ENCODE data around the gene TRIM44.

TRIM44 gene

DNA sequence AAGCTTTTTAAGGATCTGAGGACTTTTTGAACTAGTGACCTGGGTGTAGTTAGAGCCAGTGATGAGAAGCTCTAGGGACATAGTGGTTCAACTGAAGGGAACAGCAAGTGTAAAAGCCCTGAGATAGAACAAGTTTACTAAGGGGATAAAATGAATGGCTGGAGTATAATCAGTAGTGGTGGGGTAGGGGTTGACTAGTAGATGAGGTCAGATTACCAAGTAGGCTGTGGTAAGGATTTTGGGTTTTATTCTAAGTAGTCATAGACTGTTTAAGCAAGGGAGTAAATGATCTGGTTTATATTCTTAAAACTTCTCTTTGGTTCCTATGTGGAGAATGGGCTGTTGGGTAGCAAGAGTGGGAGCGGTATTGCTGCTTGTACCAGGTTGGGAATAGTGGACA lies 15.3 kb downstream of the TRIM44 start:
- H3K27ac ChIP-seq (ENCODE audit: low read depth, low read length): no peak overlapping the region
- H4K20me1 ChIP-seq (ENCODE audit: low read depth, low read length): no peaks in the 10 kb centered on the region
- no peak overlapping the region for H3K9ac ChIP-seq (ENCODE audit: low read length)
- TF ChIP-seq EZH2phosphoT487 (conservative IDR thresholded peaks at IDR 0.05; ENCODE audit: low read length): no peak
- TF ChIP-seq, protein P1, sequence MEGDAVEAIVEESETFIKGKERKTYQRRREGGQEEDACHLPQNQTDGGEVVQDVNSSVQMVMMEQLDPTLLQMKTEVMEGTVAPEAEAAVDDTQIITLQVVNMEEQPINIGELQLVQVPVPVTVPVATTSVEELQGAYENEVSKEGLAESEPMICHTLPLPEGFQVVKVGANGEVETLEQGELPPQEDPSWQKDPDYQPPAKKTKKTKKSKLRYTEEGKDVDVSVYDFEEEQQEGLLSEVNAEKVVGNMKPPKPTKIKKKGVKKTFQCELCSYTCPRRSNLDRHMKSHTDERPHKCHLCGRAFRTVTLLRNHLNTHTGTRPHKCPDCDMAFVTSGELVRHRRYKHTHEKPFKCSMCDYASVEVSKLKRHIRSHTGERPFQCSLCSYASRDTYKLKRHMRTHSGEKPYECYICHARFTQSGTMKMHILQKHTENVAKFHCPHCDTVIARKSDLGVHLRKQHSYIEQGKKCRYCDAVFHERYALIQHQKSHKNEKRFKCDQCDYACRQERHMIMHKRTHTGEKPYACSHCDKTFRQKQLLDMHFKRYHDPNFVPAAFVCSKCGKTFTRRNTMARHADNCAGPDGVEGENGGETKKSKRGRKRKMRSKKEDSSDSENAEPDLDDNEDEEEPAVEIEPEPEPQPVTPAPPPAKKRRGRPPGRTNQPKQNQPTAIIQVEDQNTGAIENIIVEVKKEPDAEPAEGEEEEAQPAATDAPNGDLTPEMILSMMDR (IDR thresholded peaks at IDR 0.05; ENCODE audit: insufficient read depth, low read length, poor library complexity, severe bottlenecking): no peak
- H3K4me2 ChIP-seq (ENCODE audit: low read depth, low read length, poor library complexity, severe bottlenecking): no peak overlapping the region
- no peak overlapping the region for H3K4me3 ChIP-seq (ENCODE audit: insufficient read depth, low read length, poor library complexity, severe bottlenecking)
- H3F3A ChIP-seq (ENCODE audit: insufficient read depth): no peaks in the 10 kb centered on the region
- no peak overlapping the region for H2AFZ ChIP-seq (ENCODE audit: low read depth, low read length, severe bottlenecking)
- no peaks in the 10 kb centered on the region for H3K79me2 ChIP-seq (ENCODE audit: insufficient read depth, low read length)
- no peaks in the 10 kb centered on the region for H3K9me2 ChIP-seq (replicated peaks; ENCODE audit: insufficient read depth, low read length)
- H3K9me3 ChIP-seq (ENCODE audit: insufficient read depth, low read length): no peaks in the 10 kb centered on the region
- H3K27me3 ChIP-seq (ENCODE audit: low read length): no peaks in the 10 kb centered on the region
- no peaks in the 10 kb centered on the region for H3K36me3 ChIP-seq (ENCODE audit: low read length)

DNA sequence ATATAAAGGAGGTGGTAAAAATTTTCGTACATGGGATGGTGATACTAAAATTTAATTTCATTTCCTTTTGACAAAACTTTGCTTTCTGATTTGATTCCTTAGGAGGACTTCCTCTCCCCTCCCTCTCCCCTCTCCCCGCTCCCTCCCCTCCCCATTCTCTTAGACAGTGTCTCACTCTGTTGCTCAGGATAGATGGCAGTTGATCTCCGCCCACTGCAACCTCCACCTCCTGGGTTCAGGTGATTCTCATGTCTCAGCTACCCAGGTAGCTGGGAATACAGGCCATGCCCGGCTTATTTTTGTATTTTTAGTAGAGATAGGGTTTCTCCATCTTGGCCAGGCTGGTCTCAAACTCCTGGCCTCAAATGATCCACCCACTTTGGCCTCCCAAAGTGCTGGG lies 15.9 kb downstream of the TRIM44 start:
- Histone ChIP-seq H3K27ac (ENCODE audit: low read depth, low read length) (no peak overlapping the region), H3K36me3 (ENCODE audit: low read length) (no peaks in the 10 kb centered on the region), H3K4me3 (ENCODE audit: insufficient read depth, low read length, poor library complexity, severe bottlenecking) (no peak overlapping the region), H3F3A (ENCODE audit: insufficient read depth) (no peaks in the 10 kb centered on the region), H3K9me3 (ENCODE audit: insufficient read depth, low read length) (no peaks in the 10 kb centered on the region), H3K9me2 (replicated peaks; ENCODE audit: insufficient read depth, low read length) (no peaks in the 10 kb centered on the region), H3K79me2 (ENCODE audit: insufficient read depth, low read length) (no peaks in the 10 kb centered on the region), H3K4me2 (ENCODE audit: low read depth, low read length, poor library complexity, severe bottlenecking) (no peak overlapping the region), H4K20me1 (ENCODE audit: low read depth, low read length) (no peaks in the 10 kb centered on the region), H3K27me3 (ENCODE audit: low read length) (no peaks in the 10 kb centered on the region), H2AFZ (ENCODE audit: low read depth, low read length, severe bottlenecking) (no peak overlapping the region), H3K9ac (ENCODE audit: low read length) (no peak overlapping the region)
- TF ChIP-seq, protein P1 (IDR thresholded peaks at IDR 0.05; ENCODE audit: insufficient read depth, low read length, poor library complexity, severe bottlenecking): no peak
- no peak for TF ChIP-seq EZH2phosphoT487 (conservative IDR thresholded peaks at IDR 0.05; ENCODE audit: low read length)

DNA sequence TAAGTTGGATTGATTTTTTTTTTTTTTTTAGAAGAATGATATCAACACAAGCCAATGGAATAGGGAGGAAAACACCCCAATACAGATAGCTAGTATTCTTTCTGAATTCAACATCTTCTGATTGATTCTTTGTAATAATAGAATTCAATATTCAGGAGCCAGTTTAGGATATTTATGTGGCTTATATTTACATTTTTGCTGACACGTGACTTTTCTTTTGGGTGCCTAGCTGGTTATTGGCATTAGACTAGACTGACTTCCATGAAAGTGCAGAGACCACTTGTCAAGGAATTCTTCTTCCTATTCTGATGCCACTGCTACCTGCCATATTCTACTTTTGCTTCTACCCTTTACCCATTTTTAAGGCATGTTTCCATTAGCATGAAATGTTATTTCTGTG lies 16.4 kb downstream of the TRIM44 start:
- Histone ChIP-seq H3K9me3 (ENCODE audit: insufficient read depth, low read length) (no peaks in the 10 kb centered on the region), H3K4me3 (ENCODE audit: insufficient read depth, low read length, poor library complexity, severe bottlenecking) (no peak overlapping the region), H4K20me1 (ENCODE audit: low read depth, low read length) (no peaks in the 10 kb centered on the region), H2AFZ (ENCODE audit: low read depth, low read length, severe bottlenecking) (no peak overlapping the region), H3K27ac (ENCODE audit: low read depth, low read length) (no peak overlapping the region), H3K79me2 (ENCODE audit: insufficient read depth, low read length) (no peaks in the 10 kb centered on the region), H3F3A (ENCODE audit: insufficient read depth) (no peaks in the 10 kb centered on the region), H3K9ac (ENCODE audit: low read length) (no peak overlapping the region), H3K9me2 (replicated peaks; ENCODE audit: insufficient read depth, low read length) (no peaks in the 10 kb centered on the region), H3K4me2 (ENCODE audit: low read depth, low read length, poor library complexity, severe bottlenecking) (no peak overlapping the region), H3K36me3 (ENCODE audit: low read length) (no peaks in the 10 kb centered on the region), H3K27me3 (ENCODE audit: low read length) (no peaks in the 10 kb centered on the region)
- no peak for TF ChIP-seq EZH2phosphoT487 (conservative IDR thresholded peaks at IDR 0.05; ENCODE audit: low read length)
- TF ChIP-seq, protein P1 (IDR thresholded peaks at IDR 0.05; ENCODE audit: insufficient read depth, low read length, poor library complexity, severe bottlenecking): no peak

All from SU-DHL-6 (cell line).